Small intestine (tissue), 7 donors: Measurements from ENCODE around the gene TSFM. TPM values are rescaled to one million over a fixed set of nuclear protein-coding genes. Genes with fewer than 3 reads are reported as not detected.

Source experiments
- DNase-seq, 2 donors: peaks; one replicate each; pipeline versions ENCODE4 v3.0.0 to v3.0.0-alpha.2; 2013
- FAIRE-seq: peaks from 2 replicates; lab custom pipeline; 2012; peaks lifted over from hg19 to GRCh38; lab: Jason Lieb, UNC
- H3K27ac ChIP-seq, 3 donors: one replicate each; pipeline ENCODE4 v1.5.1; 2013; ENCODE audit warnings: low read length in 2 of 3, mild to moderate bottlenecking in 2 of 3, control low read depth in 1 of 3, inconsistent platforms in 1 of 3, low read depth in 1 of 3, moderate library complexity in 1 of 3
- H3K27me3 ChIP-seq, 3 donors: one replicate each; pipeline ENCODE4 v1.6.1; 2013; ENCODE audit warnings: low read length in 3 of 3, inconsistent platforms in 1 of 3; ENCODE audit not compliant: control insufficient read depth in 3 of 3, insufficient read depth in 3 of 3
- H3K36me3 ChIP-seq, 3 donors: one replicate each; pipeline ENCODE4 v1.6.1; 2013; ENCODE audit warnings: low read length in 3 of 3, inconsistent platforms in 1 of 3, low read depth in 1 of 3, mild to moderate bottlenecking in 1 of 3, moderate library complexity in 1 of 3; ENCODE audit not compliant: control insufficient read depth in 3 of 3, insufficient read depth in 2 of 3
- H3K4me1 ChIP-seq, 3 donors: one replicate each; pipeline ENCODE4 v1.6.1; 2013; ENCODE audit warnings: low read length in 2 of 3, inconsistent platforms in 1 of 3, low read depth in 1 of 3, mild to moderate bottlenecking in 1 of 3, moderate library complexity in 1 of 3; ENCODE audit not compliant: control insufficient read depth in 3 of 3, insufficient read depth in 2 of 3
- H3K4me3 ChIP-seq, 3 donors: one replicate each; pipeline ENCODE4 v1.5.1; 2013; ENCODE audit warnings: low read length in 3 of 3, control low read depth in 1 of 3, inconsistent platforms in 1 of 3, low read depth in 1 of 3, mild to moderate bottlenecking in 1 of 3, moderate library complexity in 1 of 3
- H3K9me3 ChIP-seq, 2 donors: one replicate each; pipeline ENCODE4 v1.6.1; 2013; ENCODE audit warnings: low read depth in 1 of 2, low read length in 1 of 2; ENCODE audit not compliant: control insufficient read depth in 2 of 2, insufficient read depth in 1 of 2
- WGBS, 3 donors: extraction: QIAGEN DNeasy Blood & Tissue Kit; methylation state at CpG; one replicate each; pipeline ENCODE4 v1.1.7; 2013; 5-methylcytosine and 5-hydroxymethylcytosine counted together
- polyA plus RNA-seq, 4 donors: library from polyadenylated mRNA; stranded (reverse) in 3 of 4; unstranded in 1 of 4; fragments of 200-250 nt in 3 of 4; fragments of 120-200 nt in 1 of 4; gene quantifications; one replicate each; pipeline versions ENCODE4 v1.2.1 to v1.2.3, GENCODE V29; 2013
- donor health status: healthy with polysubstance abuse.
- donor health status: control.
- donor health status: control.
- donor health status: Bipolar disorder and iron deficiency.
- donor health status: healthy.

TSFM gene
- polyA plus RNA-seq, 4 donors, result 22.4 to 52.4 (median 35.4) TPM

- H3K4me1 ChIP-seq, result peaks cover 0 to 10% (median 6%) of the 10 kb centered on the region in 3 donors
- H3K9me3 ChIP-seq, result no peaks in the 10 kb centered on the region
- WGBS, 3 donors, result 78 to 83% (median 83%) methylated on average over 4 of the region's 4 CpGs
- H3K36me3 ChIP-seq, result peaks cover 0 to 18% (median 0%) of the 10 kb centered on the region in 3 donors
- DNase-seq, result no peak
- no peak for FAIRE-seq
- no peak overlapping the region for H3K27ac ChIP-seq
- no peaks in the 10 kb centered on the region for H3K27me3 ChIP-seq
- no peak overlapping the region for H3K4me3 ChIP-seq
Measured at GRCh38 chr12:57775563-57776246, 6.9 kb upstream of the TSFM start.

- no peak overlapping the region for H3K27ac ChIP-seq
- no peak for DNase-seq
- no peak for FAIRE-seq
- H3K36me3 ChIP-seq, result peaks cover 0 to 15% (median 0%) of the 10 kb centered on the region in 3 donors
- H3K4me1 ChIP-seq, result peaks cover 0 to 5% (median 4%) of the 10 kb centered on the region in 3 donors
- H3K4me3 ChIP-seq, result no peak overlapping the region
- H3K27me3 ChIP-seq, result no peaks in the 10 kb centered on the region
- WGBS, 3 donors, result 86 to 98% (median 89%) methylated on average over 2 of the region's 2 CpGs
- no peaks in the 10 kb centered on the region for H3K9me3 ChIP-seq
Measured at GRCh38 chr12:57776247-57776587, 6.4 kb upstream of the TSFM start.

- DNase-seq (no peak), FAIRE-seq (no peak)
- H3K4me1 ChIP-seq, result peaks cover 0 to 2% (median 0%) of the 10 kb centered on the region in 3 donors
- H3K9me3 ChIP-seq, result no peaks in the 10 kb centered on the region
- H3K27ac ChIP-seq, result no peak overlapping the region
- H3K4me3 ChIP-seq, result no peak overlapping the region
- peaks cover 0 to 15% (median 0%) of the 10 kb centered on the region in 3 donors for H3K36me3 ChIP-seq
- H3K27me3 ChIP-seq, result no peaks in the 10 kb centered on the region
- 87 to 90% (median 90%) methylated on average over 7 of the region's 7 CpGs for WGBS, 3 donors
Measured at GRCh38 chr12:57777367-57777766, 5.2 kb upstream of the TSFM start.

GRCh38 chr12:57777911-57778310 lies 4.7 kb upstream of the TSFM start:
- H3K4me1 ChIP-seq, result peaks cover 0 to 2% (median 0%) of the 10 kb centered on the region in 3 donors
- no peak overlapping the region for H3K27ac ChIP-seq
- WGBS, 3 donors, result 87 to 94% (median 89%) methylated on average over 7 of the region's 7 CpGs
- no peak for FAIRE-seq
- H3K9me3 ChIP-seq, result no peaks in the 10 kb centered on the region
- H3K27me3 ChIP-seq, result no peaks in the 10 kb centered on the region
- DNase-seq, result no peak
- peaks cover 0 to 15% (median 0%) of the 10 kb centered on the region in 3 donors for H3K36me3 ChIP-seq
- H3K4me3 ChIP-seq, result no peak overlapping the region

- Histone ChIP-seq H3K9me3 (no peaks in the 10 kb centered on the region), H3K4me1 (peaks cover 0 to 7% (median 2%) of the 10 kb centered on the region in 3 donors), H3K27ac (no peak overlapping the region), H3K4me3 (no peak overlapping the region), H3K36me3 (peaks cover 0 to 17% (median 0%) of the 10 kb centered on the region in 3 donors), H3K27me3 (no peaks in the 10 kb centered on the region)
- 68 to 78% (median 73%) methylated on average over 1 of the region's 1 CpG for WGBS, 3 donors
- DNase-seq (no peak), FAIRE-seq (no peak)
Measured at GRCh38 chr12:57779736-57780135, 2.9 kb upstream of the TSFM start.

- FAIRE-seq (no peak), DNase-seq (no peak)
- H3K4me3 ChIP-seq, result no peak overlapping the region
- WGBS, 3 donors, result 89 to 93% (median 91%) methylated on average over 4 of the region's 4 CpGs
- H3K9me3 ChIP-seq, result no peaks in the 10 kb centered on the region
- H3K27ac ChIP-seq, result no peak overlapping the region
- peaks cover 0 to 22% (median 0%) of the 10 kb centered on the region in 3 donors for H3K36me3 ChIP-seq
- H3K27me3 ChIP-seq, result no peaks in the 10 kb centered on the region
- H3K4me1 ChIP-seq, result peaks cover 0 to 7% (median 2%) of the 10 kb centered on the region in 3 donors
Measured at GRCh38 chr12:57780284-57780897, 2.2 kb upstream of the TSFM start.

GRCh38 chr12:57781244-57781643 lies 1.3 kb upstream of the TSFM start:
- H3K4me3 ChIP-seq, result no peak overlapping the region
- H3K36me3 ChIP-seq, result peaks cover 1 to 23% (median 3%) of the 10 kb centered on the region in 3 donors
- no peak for DNase-seq
- no peaks in the 10 kb centered on the region for H3K27me3 ChIP-seq
- peaks cover 0 to 7% (median 2%) of the 10 kb centered on the region in 3 donors for H3K4me1 ChIP-seq
- WGBS, 3 donors, result 90 to 95% (median 92%) methylated on average over 3 of the region's 3 CpGs
- H3K27ac ChIP-seq, result no peak overlapping the region
- H3K9me3 ChIP-seq, result no peaks in the 10 kb centered on the region
- FAIRE-seq, result no peak

GRCh38 chr12:57781801-57782200 lies 786 bp upstream of the TSFM start:
- H3K4me3 ChIP-seq, result no peak overlapping the region
- peaks cover 3 to 23% (median 3%) of the 10 kb centered on the region in 3 donors for H3K36me3 ChIP-seq
- H3K27me3 ChIP-seq, result no peaks in the 10 kb centered on the region
- no peak for DNase-seq
- H3K9me3 ChIP-seq, result no peaks in the 10 kb centered on the region
- no peak for FAIRE-seq
- WGBS, 3 donors, result 72 to 86% (median 72%) methylated on average over 2 of the region's 2 CpGs
- no peak overlapping the region for H3K27ac ChIP-seq
- peaks cover 0 to 7% (median 2%) of the 10 kb centered on the region in 3 donors for H3K4me1 ChIP-seq
